ENCODE data around the gene CHKA.

DNA sequence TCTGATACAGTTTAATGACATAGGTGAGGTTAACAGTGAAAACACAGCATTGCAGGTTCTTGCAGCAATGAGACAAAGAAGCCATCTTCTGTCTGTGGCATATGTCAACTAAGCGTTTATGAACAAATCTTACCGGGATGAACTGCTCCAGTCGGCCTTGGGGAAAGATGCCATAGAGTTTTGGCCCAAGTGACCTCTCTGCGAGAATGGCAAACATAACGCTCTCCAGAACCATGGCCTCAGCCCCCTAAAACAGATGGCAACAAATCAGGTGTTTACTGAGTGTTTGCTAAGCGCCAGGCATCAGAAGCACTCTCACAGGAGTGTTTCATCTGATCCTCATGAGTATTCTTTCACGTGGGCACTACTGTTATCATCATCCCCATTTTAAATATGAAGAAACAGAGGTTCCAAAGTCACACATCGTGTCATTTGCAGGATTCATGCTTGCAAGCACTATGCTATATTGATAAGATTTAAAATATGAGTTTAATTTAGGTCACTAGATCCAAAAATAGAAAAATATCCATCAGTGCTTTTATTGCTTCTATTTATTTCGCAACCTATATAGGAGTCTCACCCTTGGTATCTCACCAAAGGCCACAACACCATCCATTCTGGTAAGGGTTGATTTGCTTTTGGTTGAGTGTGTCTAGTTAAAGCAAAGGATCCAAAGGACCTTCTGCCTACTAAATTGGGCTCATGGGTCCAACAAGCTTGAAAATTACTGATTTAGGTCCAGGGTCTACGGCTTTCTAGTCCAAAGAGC lies 46.4 kb downstream of the CHKA start:
- TF ChIP-seq, protein P1, sequence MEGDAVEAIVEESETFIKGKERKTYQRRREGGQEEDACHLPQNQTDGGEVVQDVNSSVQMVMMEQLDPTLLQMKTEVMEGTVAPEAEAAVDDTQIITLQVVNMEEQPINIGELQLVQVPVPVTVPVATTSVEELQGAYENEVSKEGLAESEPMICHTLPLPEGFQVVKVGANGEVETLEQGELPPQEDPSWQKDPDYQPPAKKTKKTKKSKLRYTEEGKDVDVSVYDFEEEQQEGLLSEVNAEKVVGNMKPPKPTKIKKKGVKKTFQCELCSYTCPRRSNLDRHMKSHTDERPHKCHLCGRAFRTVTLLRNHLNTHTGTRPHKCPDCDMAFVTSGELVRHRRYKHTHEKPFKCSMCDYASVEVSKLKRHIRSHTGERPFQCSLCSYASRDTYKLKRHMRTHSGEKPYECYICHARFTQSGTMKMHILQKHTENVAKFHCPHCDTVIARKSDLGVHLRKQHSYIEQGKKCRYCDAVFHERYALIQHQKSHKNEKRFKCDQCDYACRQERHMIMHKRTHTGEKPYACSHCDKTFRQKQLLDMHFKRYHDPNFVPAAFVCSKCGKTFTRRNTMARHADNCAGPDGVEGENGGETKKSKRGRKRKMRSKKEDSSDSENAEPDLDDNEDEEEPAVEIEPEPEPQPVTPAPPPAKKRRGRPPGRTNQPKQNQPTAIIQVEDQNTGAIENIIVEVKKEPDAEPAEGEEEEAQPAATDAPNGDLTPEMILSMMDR (conservative IDR thresholded peaks at IDR 0.05; ENCODE audit: low read length): no peak
- TF ChIP-seq EZH2phosphoT487 (IDR thresholded peaks at IDR 0.05; ENCODE audit: borderline replicate concordance): no peak
